SK-N-SH (cell line): Measurements from ENCODE around the gene IFNL3. TPM values are rescaled to one million over a fixed set of nuclear protein-coding genes. Genes with fewer than 3 reads are reported as not detected.
"Not testable (repeated sequence)": the region's sequence is repeated elsewhere in the genome, so short reads cannot be mapped to it uniquely, and the experiment has no call there.

Experiments used
- CTCF ChIA-PET: fragments of 300-600, 350-600 bp; formaldehyde crosslinking; extraction: SDS; loops from one replicate; lab custom pipeline; 2021; lab: Yijun Ruan, JAX
- POLR2A ChIA-PET: fragments of 350-600 bp; sonication (Branson Sonifier 250); formaldehyde crosslinking; extraction: SDS; loops from one replicate; lab custom pipeline; 2020; ENCODE audit warnings: antibody characterized with exemption, inconsistent platforms; lab: Yijun Ruan, JAX
- DNase-seq: peaks from one replicate; pipeline ENCODE4 v3.0.0; 2012
- H2AFZ ChIP-seq: fragments of 200-600 bp; sonication (generic); 2 replicates; pipeline ENCODE4 v1.8.1; 2016; ENCODE audit warnings: antibody characterized with exemption, mild to moderate bottlenecking, low read depth
- H3F3A ChIP-seq: fragments of 200-600 bp; sonication (generic); replicated peaks from 2 replicates; pipeline ENCODE3; 2016; ENCODE audit warnings: antibody characterized with exemption, mild to moderate bottlenecking; ENCODE audit not compliant: insufficient read depth
- H3K27ac ChIP-seq, 2 experiments: fragments of 200-500 bp in 1 of 2; fragments of 200-600 bp in 1 of 2; sonication (Bioruptor generic) in 1 of 2; sonication (generic), shearing (Covaris generic) in 1 of 2; 2 replicates each; pipeline versions ENCODE4 v1.5.1 to v1.6.1; 2014 to 2016; ENCODE audit warnings: low read depth in 2 of 2, inconsistent platforms in 1 of 2, low read length in 1 of 2, mild to moderate bottlenecking in 1 of 2, mixed read lengths in 1 of 2
- H3K27me3 ChIP-seq: fragments of 200-600 bp; sonication (generic), shearing (Covaris generic); 2 replicates; pipeline ENCODE4 v1.6.1; 2016; ENCODE audit warnings: mixed run types; ENCODE audit not compliant: insufficient read depth
- H3K36me3 ChIP-seq, 2 experiments: fragments of 200-500 bp in 1 of 2; fragments of 200-600 bp in 1 of 2; sonication (Bioruptor generic) in 1 of 2; sonication (generic) in 1 of 2; replicated peaks in 1 of 2; 2 replicates each; pipeline versions ENCODE3 to v1.5.1; 2014 to 2016; ENCODE audit warnings: low read length in 1 of 2, mild to moderate bottlenecking in 1 of 2; ENCODE audit not compliant: insufficient read depth in 2 of 2, control insufficient read depth in 1 of 2
- H3K4me1 ChIP-seq, 2 experiments: fragments of 200-500 bp in 1 of 2; fragments of 200-600 bp in 1 of 2; sonication (Bioruptor generic) in 1 of 2; sonication (generic), shearing (Covaris generic) in 1 of 2; 2 replicates each; pipeline versions ENCODE4 v1.5.1 to v1.6.1; 2014 to 2016; ENCODE audit warnings: low read depth in 1 of 2, low read length in 1 of 2, mixed run types in 1 of 2; ENCODE audit not compliant: insufficient read depth in 2 of 2, control insufficient read depth in 1 of 2
- H3K4me2 ChIP-seq: fragments of 200-600 bp; sonication (generic), shearing (Covaris generic); 2 replicates; pipeline ENCODE4 v1.6.1; 2017; ENCODE audit warnings: mixed run types
- H3K4me3 ChIP-seq, 2 experiments: fragments of 200-500 bp in 1 of 2; fragments of 200-600 bp in 1 of 2; sonication (Bioruptor generic) in 1 of 2; sonication (generic), shearing (Covaris generic) in 1 of 2; 2 replicates each; pipeline versions ENCODE4 v1.5.1 to v1.8.1; 2014 to 2016; ENCODE audit warnings: low read depth in 2 of 2, inconsistent platforms in 1 of 2, low read length in 1 of 2, mild to moderate bottlenecking in 1 of 2, mixed read lengths in 1 of 2, moderate library complexity in 1 of 2
- H3K79me2 ChIP-seq: fragments of 200-600 bp; sonication (generic); 2 replicates; pipeline ENCODE4 v1.8.1; 2017; ENCODE audit warnings: mild to moderate bottlenecking; ENCODE audit not compliant: insufficient read depth
- H3K9ac ChIP-seq: fragments of 200-600 bp; sonication (generic); 2 replicates; pipeline ENCODE4 v1.6.1; 2017; ENCODE audit warnings: mixed run types
- H3K9me2 ChIP-seq: fragments of 200-600 bp; sonication (generic); 2 replicates; pipeline ENCODE4 v1.6.1; 2017; ENCODE audit warnings: mixed run types
- H3K9me3 ChIP-seq: fragments of 200-600 bp; sonication (generic); 2 replicates; pipeline ENCODE4 v1.6.1; 2017; ENCODE audit warnings: mixed run types, mild to moderate bottlenecking, moderate library complexity
- H4K20me1 ChIP-seq: fragments of 200-600 bp; sonication (generic); 2 replicates; pipeline ENCODE4 v1.6.1; 2017; ENCODE audit warnings: mild to moderate bottlenecking, mixed run types; ENCODE audit not compliant: insufficient read depth
- EZH2phosphoT487 ChIP-seq: fragments of 200-600 bp; sonication (generic); IDR thresholded peaks from 2 replicates; pipeline ENCODE4 v1.6.1; 2017; ENCODE audit warnings: low read depth, mixed run types, mild to moderate bottlenecking, antibody characterized with exemption, moderate library complexity, borderline replicate concordance
- FOSL2 ChIP-seq: IDR thresholded peaks from 2 replicates; pipeline ENCODE4 v1.4.0; 2012; ENCODE audit warnings: low read depth, mild to moderate bottlenecking, moderate library complexity, borderline replicate concordance
- FOXM1 ChIP-seq: IDR thresholded peaks from 2 replicates; pipeline ENCODE4 v1.4.0; 2012; ENCODE audit warnings: low read depth, mild to moderate bottlenecking
- IRF3 ChIP-seq: fragments of 150-350 bp; IDR thresholded peaks from 2 replicates; pipeline ENCODE4 v1.6.1; 2016; ENCODE audit warnings: mild to moderate bottlenecking, low read depth, low read length
- RAD21 ChIP-seq: IDR thresholded peaks from 2 replicates; pipeline ENCODE4 v1.6.1; 2012; ENCODE audit warnings: mild to moderate bottlenecking, low read length
- RCOR1 ChIP-seq: fragments of 150-350 bp; IDR thresholded peaks from 2 replicates; pipeline ENCODE4 v1.6.1; 2017; ENCODE audit warnings: antibody characterized with exemption, low read length
- RFX5 ChIP-seq: IDR thresholded peaks from 2 replicates; pipeline ENCODE4 v1.6.1; 2012; ENCODE audit warnings: mild to moderate bottlenecking, improper control_type of control experiment, low read length
- SMC3 ChIP-seq: IDR thresholded peaks from 2 replicates; pipeline ENCODE4 v1.6.1; 2012; ENCODE audit warnings: low read depth, low read length, improper control_type of control experiment
- YY1 ChIP-seq: IDR thresholded peaks from 2 replicates; pipeline ENCODE4 v1.4.0; 2012; ENCODE audit warnings: low read depth, mild to moderate bottlenecking
- WGBS: methylation state at CpG from one replicate; pipeline ENCODE4 v1.1.6; 2017; ENCODE audit warnings: low lambda C conversion rate; 5-methylcytosine and 5-hydroxymethylcytosine counted together
- polyA plus RNA-seq, 3 experiments: library from polyadenylated mRNA; depleted of rRNA; stranded (reverse); fragments of >200 nt; gene quantifications; 2 replicates each; pipeline ENCODE4 v1.2.3, GENCODE V29; 2012
- TF ChIP-seq, protein P1 (sequence below): IDR thresholded peaks from 2 replicates; pipeline ENCODE4 v1.6.1; 2012; ENCODE audit warnings: mild to moderate bottlenecking, low read depth, low read length, moderate library complexity
- TF ChIP-seq, protein P2 (sequence below): IDR thresholded peaks from 2 replicates; pipeline ENCODE4 v1.4.0; 2012; ENCODE audit warnings: low read depth

The IFNL3 gene
- polyA plus RNA-seq, 1 of the 3 experiments (the other 2 are of a cell fraction): not detected

DNA sequence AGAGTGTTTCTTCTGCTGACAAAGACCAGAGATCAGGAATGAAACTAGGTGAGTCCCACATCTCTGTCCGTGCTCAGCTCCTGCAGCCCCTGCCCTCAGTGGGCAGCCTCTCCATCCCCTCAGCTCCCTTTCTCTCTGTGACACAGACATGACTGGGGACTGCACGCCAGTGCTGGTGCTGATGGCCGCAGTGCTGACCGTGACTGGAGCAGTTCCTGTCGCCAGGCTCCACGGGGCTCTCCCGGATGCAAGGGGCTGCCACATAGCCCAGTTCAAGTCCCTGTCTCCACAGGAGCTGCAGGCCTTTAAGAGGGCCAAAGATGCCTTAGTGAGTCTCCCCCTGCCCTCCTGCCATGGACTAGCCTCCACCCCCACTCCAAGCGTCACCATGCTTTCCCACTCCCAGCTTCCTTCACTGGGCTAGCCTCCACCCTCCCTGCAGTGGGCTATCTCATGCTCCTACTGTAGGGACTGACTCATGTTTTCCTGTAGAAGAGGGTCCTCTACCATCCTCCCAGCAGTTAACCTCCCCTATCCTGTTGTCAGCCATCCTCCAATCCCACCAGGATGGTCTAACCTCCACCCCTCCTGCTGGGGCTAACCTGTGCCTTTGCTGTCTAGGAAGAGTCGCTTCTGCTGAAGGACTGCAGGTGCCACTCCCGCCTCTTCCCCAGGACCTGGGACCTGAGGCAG lies 23.9 kb upstream of the IFNL3 start:
- H3K9ac ChIP-seq, CTCF ChIA-PET, H3F3A ChIP-seq, H3K4me2 ChIP-seq, H3K9me2 ChIP-seq, DNase-seq, H4K20me1 ChIP-seq, H3K27me3 ChIP-seq, H3K4me1 ChIP-seq, H3K9me3 ChIP-seq, H3K36me3 ChIP-seq, H3K4me3 ChIP-seq, H2AFZ ChIP-seq, H3K79me2 ChIP-seq, H3K27ac ChIP-seq, POLR2A ChIA-PET: not testable (repeated sequence)
- WGBS: 58% methylated on average over 9 of the region's 10 CpGs

GRCh38 chr19:39268085-39268484 lies 23.3 kb upstream of the IFNL3 start, which contains the start of gene IFNL2:
IFNL2 (plus strand) TSS chr19:39268396; CDS start chr19:39268569, 173 bp downstream.
- CTCF ChIA-PET, H3F3A ChIP-seq, H3K9me2 ChIP-seq, H3K36me3 ChIP-seq, H3K9ac ChIP-seq, H3K27ac ChIP-seq, H3K4me3 ChIP-seq, H4K20me1 ChIP-seq, H2AFZ ChIP-seq, H3K4me2 ChIP-seq, POLR2A ChIA-PET, H3K79me2 ChIP-seq, H3K4me1 ChIP-seq, H3K9me3 ChIP-seq, DNase-seq, H3K27me3 ChIP-seq: not testable (repeated sequence)
- WGBS: no CpG with 5 or more reads among the region's 1 CpG

DNA sequence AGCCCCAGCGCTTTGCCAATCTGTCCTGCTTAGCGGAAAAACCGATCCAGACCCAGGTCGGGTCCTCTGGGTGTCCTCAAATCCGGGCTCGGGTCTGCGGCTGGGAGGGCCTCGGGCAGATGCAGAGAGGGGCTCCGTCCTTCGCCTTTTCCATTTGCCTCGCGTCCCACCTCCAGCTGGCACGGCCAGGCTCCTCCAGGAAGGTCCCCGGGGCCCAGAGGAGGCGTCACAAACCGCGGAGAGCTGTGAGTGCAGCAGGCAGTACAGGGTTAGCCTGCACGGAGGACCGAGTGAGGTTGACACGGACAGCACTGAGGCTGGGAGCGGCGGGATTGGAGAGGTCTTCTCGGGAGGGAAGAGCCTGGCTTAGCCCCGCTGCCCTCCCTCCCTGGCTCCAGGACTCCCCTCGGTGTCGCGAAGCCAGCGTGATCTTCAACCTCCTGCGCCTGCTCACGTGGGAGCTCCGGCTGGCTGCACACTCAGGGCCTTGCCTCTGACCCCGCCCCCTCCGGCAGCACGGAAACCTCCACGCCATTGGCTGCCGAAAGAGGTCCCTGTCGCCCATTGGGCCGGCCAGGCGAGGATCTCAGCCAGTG lies 20.6 kb upstream of the IFNL3 start:
- TF ChIP-seq RCOR1 (no peak), FOSL2 (no peak), IRF3 (no peak), YY1 (no peak), EZH2phosphoT487 (no peak), RAD21 (no peak), FOXM1 (no peak), SMC3 (no peak), RFX5 (no peak)
- TF ChIP-seq, protein P1, sequence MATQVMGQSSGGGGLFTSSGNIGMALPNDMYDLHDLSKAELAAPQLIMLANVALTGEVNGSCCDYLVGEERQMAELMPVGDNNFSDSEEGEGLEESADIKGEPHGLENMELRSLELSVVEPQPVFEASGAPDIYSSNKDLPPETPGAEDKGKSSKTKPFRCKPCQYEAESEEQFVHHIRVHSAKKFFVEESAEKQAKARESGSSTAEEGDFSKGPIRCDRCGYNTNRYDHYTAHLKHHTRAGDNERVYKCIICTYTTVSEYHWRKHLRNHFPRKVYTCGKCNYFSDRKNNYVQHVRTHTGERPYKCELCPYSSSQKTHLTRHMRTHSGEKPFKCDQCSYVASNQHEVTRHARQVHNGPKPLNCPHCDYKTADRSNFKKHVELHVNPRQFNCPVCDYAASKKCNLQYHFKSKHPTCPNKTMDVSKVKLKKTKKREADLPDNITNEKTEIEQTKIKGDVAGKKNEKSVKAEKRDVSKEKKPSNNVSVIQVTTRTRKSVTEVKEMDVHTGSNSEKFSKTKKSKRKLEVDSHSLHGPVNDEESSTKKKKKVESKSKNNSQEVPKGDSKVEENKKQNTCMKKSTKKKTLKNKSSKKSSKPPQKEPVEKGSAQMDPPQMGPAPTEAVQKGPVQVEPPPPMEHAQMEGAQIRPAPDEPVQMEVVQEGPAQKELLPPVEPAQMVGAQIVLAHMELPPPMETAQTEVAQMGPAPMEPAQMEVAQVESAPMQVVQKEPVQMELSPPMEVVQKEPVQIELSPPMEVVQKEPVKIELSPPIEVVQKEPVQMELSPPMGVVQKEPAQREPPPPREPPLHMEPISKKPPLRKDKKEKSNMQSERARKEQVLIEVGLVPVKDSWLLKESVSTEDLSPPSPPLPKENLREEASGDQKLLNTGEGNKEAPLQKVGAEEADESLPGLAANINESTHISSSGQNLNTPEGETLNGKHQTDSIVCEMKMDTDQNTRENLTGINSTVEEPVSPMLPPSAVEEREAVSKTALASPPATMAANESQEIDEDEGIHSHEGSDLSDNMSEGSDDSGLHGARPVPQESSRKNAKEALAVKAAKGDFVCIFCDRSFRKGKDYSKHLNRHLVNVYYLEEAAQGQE: no peak
- TF ChIP-seq, protein P2, sequence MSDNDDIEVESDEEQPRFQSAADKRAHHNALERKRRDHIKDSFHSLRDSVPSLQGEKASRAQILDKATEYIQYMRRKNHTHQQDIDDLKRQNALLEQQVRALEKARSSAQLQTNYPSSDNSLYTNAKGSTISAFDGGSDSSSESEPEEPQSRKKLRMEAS: no peak
- Histone ChIP-seq H3K4me1 (no peaks in the 10 kb centered on the region), H3K4me2 (no peak overlapping the region), H3K4me3 (no peak overlapping the region), H3K9ac (no peak overlapping the region), H3K9me3 (no peaks in the 10 kb centered on the region), H3K36me3 (no peaks in the 10 kb centered on the region), H3K27me3 (peaks cover 10% of the 10 kb centered on the region; the same call in 1 of the 2 replicates), H3K27ac (no peak overlapping the region), H3K79me2 (no peaks in the 10 kb centered on the region), H4K20me1 (no peaks in the 10 kb centered on the region), H3K9me2 (no peaks in the 10 kb centered on the region), H2AFZ (no peak overlapping the region), H3F3A (no peaks in the 10 kb centered on the region)
- DNase-seq: no peak
- POLR2A ChIA-PET: no interaction called here
- CTCF ChIA-PET: no interaction called here
- WGBS: 59% methylated on average over 34 of the region's 39 CpGs
